Adipose tissue (tissue), 3 donors: Measurements from ENCODE around the gene MAFG. TPM values are rescaled to one million over a fixed set of nuclear protein-coding genes. Genes with fewer than 3 reads are reported as not detected.

Experiments used
- polyA plus RNA-seq, 3 donors: library from polyadenylated mRNA; stranded (reverse); fragments of 200-250 nt; gene quantifications; one replicate each; pipeline ENCODE4 v1.2.3, GENCODE V29; 2013
- donor health status: healthy with polysubstance abuse.
- donor health status: Bipolar disorder and iron deficiency.
- donor health status: healthy.

The MAFG gene
- polyA plus RNA-seq, 3 donors = 5.2 to 13.9 (median 13.8) TPM

Other genes with a start within 250 kb of the MAFG start
- gene ARL16, start 243.9 kb downstream of the MAFG start, polyA plus RNA-seq = 10 to 100 TPM; 26.8 to 44.4 (median 41.1) TPM
- 100 to 1,000 TPM in 1 of 3 donors, 10 to 100 TPM in 2; 57.6 to 118 (median 91.6) TPM for gene HGS, start 243.7 kb downstream of the MAFG start, polyA plus RNA-seq
- 100 to 1,000 TPM in 2 of 3 donors, 10 to 100 TPM in 1; 81.3 to 134 (median 118) TPM for gene MRPL12, start 224.4 kb downstream of the MAFG start, polyA plus RNA-seq
- gene SLC25A10, start 215.5 kb downstream of the MAFG start, polyA plus RNA-seq = 10 to 100 TPM; 18.7 to 61.4 (median 43.2) TPM
- gene GCGR, start 123.6 kb downstream of the MAFG start, polyA plus RNA-seq = 1 to 10 TPM in 1 of 3 donors, under 1 TPM in 1, not detected in 1; 0.12 to 1.4 TPM
- gene MCRIP1, start 94.4 kb downstream of the MAFG start, polyA plus RNA-seq = 100 to 1,000 TPM in 2 of 3 donors, 10 to 100 TPM in 1; 92.8 to 190 (median 116) TPM
- gene PPP1R27, start 92.7 kb downstream of the MAFG start, polyA plus RNA-seq = under 1 TPM in 2 of 3 donors, not detected in 1; 0.15 to 0.58 TPM
- 1,000 to 10,000 TPM in 1 of 3 donors, 100 to 1,000 TPM in 2; 377 to 2,064 (median 453) TPM for gene P4HB, start 67.2 kb downstream of the MAFG start, polyA plus RNA-seq
- gene ARHGDIA, start 56.4 kb downstream of the MAFG start, polyA plus RNA-seq = 100 to 1,000 TPM; 133 to 351 (median 249) TPM
- gene ALYREF, start 36.1 kb downstream of the MAFG start, polyA plus RNA-seq = 10 to 100 TPM; 20.0 to 46.4 (median 37.9) TPM
- gene ANAPC11, start 36.0 kb downstream of the MAFG start, polyA plus RNA-seq = 100 to 1,000 TPM; 160 to 319 (median 193) TPM
- gene NPB, start 25.5 kb downstream of the MAFG start, polyA plus RNA-seq = under 1 TPM in 2 of 3 donors, not detected in 1; 0.23 to 0.77 TPM
- gene PCYT2, start 16.3 kb downstream of the MAFG start, polyA plus RNA-seq = 10 to 100 TPM; 30.4 to 76.4 (median 54.3) TPM
- gene SIRT7, start 9.6 kb downstream of the MAFG start, polyA plus RNA-seq = 10 to 100 TPM; 12.6 to 19.6 (median 19.0) TPM
- gene PYCR1, start 9.6 kb upstream of the MAFG start, polyA plus RNA-seq = 10 to 100 TPM in 2 of 3 donors, 1 to 10 TPM in 1; 9.2 to 63.5 (median 34.9) TPM
- not detected for gene MYADML2, start 19.5 kb upstream of the MAFG start, polyA plus RNA-seq
- gene NOTUM, start 33.5 kb upstream of the MAFG start, polyA plus RNA-seq = under 1 TPM; 0.03 to 0.67 (median 0.31) TPM
- 10 to 100 TPM; 17.7 to 35.4 (median 31.0) TPM for gene ASPSCR1, start 49.9 kb upstream of the MAFG start, polyA plus RNA-seq
- 10 to 100 TPM; 60.7 to 80.9 (median 76.8) TPM for gene CENPX, start 95.1 kb upstream of the MAFG start, polyA plus RNA-seq
- 10 to 100 TPM in 1 of 3 donors, 1 to 10 TPM in 2; 7.3 to 10.2 (median 8.1) TPM for gene LRRC45, start 95.6 kb upstream of the MAFG start, polyA plus RNA-seq
- 10 to 100 TPM; 10.4 to 32.2 (median 17.0) TPM for gene RAC3, start 103.9 kb upstream of the MAFG start, polyA plus RNA-seq
- gene DCXR, start 110.0 kb upstream of the MAFG start, polyA plus RNA-seq = 100 to 1,000 TPM; 136 to 361 (median 220) TPM
- gene RFNG, start 124.1 kb upstream of the MAFG start, polyA plus RNA-seq = 10 to 100 TPM; 39.4 to 51.2 (median 41.1) TPM
- gene GPS1, start 124.2 kb upstream of the MAFG start, polyA plus RNA-seq = 10 to 100 TPM; 58.9 to 89.2 (median 77.5) TPM
- gene DUS1L, start 138.1 kb upstream of the MAFG start, polyA plus RNA-seq = 100 to 1,000 TPM in 1 of 3 donors, 10 to 100 TPM in 2; 71.2 to 118 (median 80.9) TPM
- 1,000 to 10,000 TPM in 1 of 3 donors, 100 to 1,000 TPM in 2; 464 to 3,885 (median 885) TPM for gene FASN, start 170.5 kb upstream of the MAFG start, polyA plus RNA-seq